NCI-H2107 treated with DMSO at 0.1 percent for 48 hours (cell line): ENCODE results near the gene SYT1.
"Not testable (repeated sequence)": the region's sequence is repeated elsewhere in the genome, so short reads cannot be mapped to it uniquely, and the experiment has no call there.

Source experiments
- DNase-seq: peaks from one replicate; lab custom pipeline; 2025; ENCODE audit not compliant: unreplicated experiment; lab: John Stamatoyannopoulos, UW

Gene SYT1

GRCh38 chr12:79423560-79423959 lies 559.0 kb downstream of the SYT1 start:
- no peak for DNase-seq

DNA sequence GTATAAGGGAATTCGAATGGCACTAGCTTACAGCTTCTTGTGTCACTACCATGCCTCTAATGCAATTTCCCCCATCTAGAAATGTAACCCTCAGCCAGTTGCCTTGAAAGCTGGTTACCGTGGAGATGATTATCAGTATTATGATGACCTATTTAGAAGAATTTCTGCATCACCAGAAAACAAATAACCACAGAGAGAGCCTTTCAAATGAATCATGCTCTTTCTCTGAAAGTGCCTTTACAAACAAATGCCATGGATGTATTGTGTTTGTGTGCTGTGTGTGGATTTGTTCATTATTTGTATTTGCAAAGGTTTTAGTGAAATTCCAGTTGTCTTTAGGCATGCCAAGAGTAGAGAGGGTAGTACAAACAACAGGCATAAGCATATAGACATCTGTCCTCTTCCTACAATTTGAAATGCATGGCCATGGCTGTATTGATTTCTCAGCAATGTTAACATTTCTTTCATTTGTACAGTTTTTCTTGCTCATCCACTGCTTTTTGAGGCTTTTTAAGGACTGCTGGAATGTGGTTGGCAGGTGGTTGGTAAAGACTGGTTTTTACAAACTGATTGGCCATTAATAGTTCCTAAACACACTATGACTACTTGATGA lies 559.6 kb downstream of the SYT1 start:
- DNase-seq: no peak

- DNase-seq: no peak
These were observed 561.5 kb downstream of the SYT1 start for GRCh38 chr12:79426121-79426520.

GRCh38 chr12:79426744-79427143 lies 562.2 kb downstream of the SYT1 start:
- not testable (repeated sequence) for DNase-seq

DNA sequence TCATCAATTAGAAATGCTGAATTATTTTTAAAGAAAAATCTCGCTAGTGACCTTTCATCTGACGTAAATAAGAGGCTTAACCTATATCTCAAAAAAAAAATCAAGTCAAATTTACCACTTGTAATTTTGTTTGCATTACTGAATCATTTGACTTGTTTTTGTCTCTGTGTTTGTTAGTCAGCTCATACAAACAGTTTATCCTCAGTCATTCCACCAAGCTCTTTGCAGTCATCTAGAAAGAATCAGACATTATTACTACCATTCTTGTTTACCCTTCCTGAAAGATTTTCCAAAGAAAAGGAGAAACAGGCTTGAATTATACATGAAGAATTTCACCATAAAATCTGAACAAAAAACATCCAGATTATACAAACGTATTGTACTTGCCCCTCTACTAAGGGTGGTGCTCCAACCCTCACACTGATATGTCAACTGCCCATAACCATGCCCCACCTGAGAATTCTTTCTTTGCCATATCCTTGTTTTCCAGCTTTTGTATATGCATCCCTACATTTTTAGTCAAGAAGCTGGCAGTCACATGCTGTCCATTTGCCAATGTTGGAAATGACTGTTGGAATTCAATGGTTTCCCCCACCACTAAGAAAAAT lies 569.0 kb downstream of the SYT1 start:
- no peak for DNase-seq

GRCh38 chr12:79434561-79434960 lies 570.0 kb downstream of the SYT1 start:
- DNase-seq: no peak

GRCh38 chr12:79435742-79436141 lies 571.2 kb downstream of the SYT1 start:
- no peak for DNase-seq

- no peak for DNase-seq
These were observed 574.1 kb downstream of the SYT1 start for GRCh38 chr12:79438480-79439174.

GRCh38 chr12:79439175-79439825 lies 574.7 kb downstream of the SYT1 start:
- DNase-seq: no peak

DNA sequence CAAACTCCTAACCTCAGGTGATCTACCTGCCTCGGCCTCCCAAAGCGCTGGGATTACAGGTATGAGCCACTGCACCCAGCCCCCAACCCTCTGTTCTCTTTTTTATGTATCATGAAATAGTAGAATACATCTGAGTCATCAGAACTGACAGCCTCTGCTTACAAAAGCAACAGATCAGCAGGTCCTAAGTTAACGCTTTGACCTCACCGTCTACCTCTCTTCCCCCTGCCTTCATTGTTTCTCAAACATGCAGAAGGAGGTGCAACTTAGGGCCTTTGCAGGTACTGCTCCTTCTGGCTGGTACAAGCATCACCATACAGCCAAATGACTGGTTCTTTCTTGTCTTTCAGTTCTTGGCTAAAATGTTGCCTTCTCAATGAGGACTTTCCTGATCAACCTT lies 577.0 kb downstream of the SYT1 start:
- no peak for DNase-seq

- no peak for DNase-seq
These were observed 577.8 kb downstream of the SYT1 start for GRCh38 chr12:79442396-79442795.

GRCh38 chr12:79444089-79444488 lies 579.5 kb downstream of the SYT1 start:
- DNase-seq: no peak

DNA sequence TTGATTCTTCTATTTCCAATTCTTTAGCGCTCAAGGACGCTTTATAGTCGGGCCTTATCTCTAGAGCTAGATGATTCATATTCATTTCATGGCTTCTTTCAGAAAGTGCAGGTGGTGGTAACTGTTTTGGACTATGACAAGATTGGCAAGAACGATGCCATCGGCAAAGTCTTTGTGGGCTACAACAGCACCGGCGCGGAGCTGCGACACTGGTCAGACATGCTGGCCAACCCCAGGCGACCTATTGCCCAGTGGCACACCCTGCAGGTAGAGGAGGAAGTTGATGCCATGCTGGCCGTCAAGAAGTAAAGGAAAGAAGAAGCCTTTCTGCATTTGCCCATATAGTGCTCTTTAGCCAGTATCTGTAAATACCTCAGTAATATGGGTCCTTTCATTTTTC lies 584.2 kb downstream of the SYT1 start:
- DNase-seq: no peak

- DNase-seq: no peak
These were observed 586.8 kb downstream of the SYT1 start for GRCh38 chr12:79451365-79451764.

GRCh38 chr12:79451978-79452377 lies 587.4 kb downstream of the SYT1 start:
- DNase-seq: no peak

DNA sequence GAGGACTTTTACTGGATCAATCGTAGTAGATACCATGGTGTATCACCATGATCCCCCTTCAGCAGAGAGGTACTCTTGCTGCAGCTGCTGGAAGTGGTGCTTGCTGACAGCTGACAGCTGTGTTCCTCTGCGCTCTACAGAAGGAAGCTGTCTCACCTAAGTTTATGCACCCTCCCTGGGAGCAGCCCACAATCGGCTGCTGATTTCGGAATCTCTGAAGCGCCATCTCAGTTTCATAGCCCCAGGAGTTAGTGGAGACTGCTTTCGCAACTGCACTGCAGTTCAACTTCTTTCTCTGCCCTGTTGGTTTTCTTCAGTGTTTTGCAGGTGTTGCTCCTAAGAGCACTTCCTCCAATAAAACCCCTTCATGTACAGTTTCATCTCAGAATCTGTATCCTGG lies 588.3 kb downstream of the SYT1 start:
- DNase-seq: no peak

- no peak for DNase-seq
These were observed 589.2 kb downstream of the SYT1 start for GRCh38 chr12:79453820-79454219.

DNA sequence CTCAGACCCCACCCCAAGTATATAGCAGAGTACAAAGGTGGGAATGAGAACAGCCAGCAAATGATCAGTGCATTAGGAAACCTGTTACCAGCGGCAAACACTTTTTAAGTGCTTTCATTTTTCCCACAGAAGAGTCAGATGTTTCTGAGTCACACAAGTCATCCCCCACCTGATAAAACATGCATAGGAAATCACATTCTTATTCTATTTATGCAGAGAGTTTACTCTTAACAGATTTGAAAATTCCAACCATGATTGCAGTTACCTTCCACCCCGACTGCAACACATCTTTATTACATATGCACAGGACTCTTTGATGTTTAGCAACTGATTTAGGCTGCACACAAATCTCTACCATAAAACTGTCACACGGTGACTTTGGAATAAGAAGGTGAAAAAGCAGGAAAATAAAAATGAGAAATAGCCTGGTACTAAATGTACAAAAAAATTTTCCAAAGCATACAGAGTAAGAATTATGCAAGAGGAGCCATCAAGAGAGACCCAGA lies 589.8 kb downstream of the SYT1 start:
- no peak for DNase-seq

- no peak for DNase-seq
These were observed 590.7 kb downstream of the SYT1 start for GRCh38 chr12:79455286-79455685.

GRCh38 chr12:79482323-79482722 lies 617.7 kb downstream of the SYT1 start:
- DNase-seq: no peak

DNA sequence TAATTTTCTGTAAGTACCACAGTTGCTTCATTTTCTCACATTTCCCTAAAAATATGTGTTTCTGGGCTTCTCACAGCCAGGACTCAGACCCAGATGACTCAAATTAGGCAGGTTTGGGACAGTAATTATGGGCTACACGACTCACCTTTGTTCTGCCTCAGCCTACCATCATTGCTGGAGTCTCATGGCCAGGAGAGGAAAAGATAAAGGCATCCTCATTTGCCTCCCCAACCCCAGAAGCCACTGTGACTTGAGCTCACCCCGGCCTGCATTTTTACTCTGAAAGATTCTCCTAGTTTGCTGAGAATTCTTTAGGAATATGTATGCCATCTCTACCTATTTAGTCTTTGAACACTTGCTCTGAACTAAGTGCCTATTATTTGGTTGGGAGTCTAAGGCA lies 618.3 kb downstream of the SYT1 start:
- DNase-seq: no peak

GRCh38 chr12:79486154-79486553 lies 621.6 kb downstream of the SYT1 start:
- no peak for DNase-seq
